Endothelial cell of umbilical vein (primary cell): ENCODE results near the gene HOXB5. TPM values are rescaled to one million over a fixed set of nuclear protein-coding genes. Genes with fewer than 3 reads are reported as not detected.

ENCODE experiments used
- BruUV-seq: library from RNA; stranded (reverse); fragments of 400-500 nt; replicated peaks from 2 replicates; lab custom pipeline; 2021; lab: Mats Ljungman, UMichigan
- CTCF ChIA-PET: fragments of 300-600, 350-600 bp; sonication (Branson Sonifier 250); formaldehyde crosslinking; loops from one replicate; lab custom pipeline; 2021; ENCODE audit warnings: antibody characterized with exemption, inconsistent platforms; lab: Charles Lee
- POLR2A ChIA-PET: fragments of 300-600, 350-600 bp; sonication (Branson Sonifier 250); formaldehyde crosslinking; loops from one replicate; lab custom pipeline; 2021; ENCODE audit warnings: antibody characterized with exemption, inconsistent platforms; lab: Charles Lee
- DNase-seq: peaks from one replicate; pipeline ENCODE4 v3.0.0-alpha.2; 2011; ENCODE audit warnings: low read depth, low spot score
- FAIRE-seq: peaks from 2 replicates; lab custom pipeline; 2011; peaks lifted over from hg19 to GRCh38; lab: Jason Lieb, UNC
- H2AFZ ChIP-seq: 2 replicates; pipeline ENCODE4 v1.6.0; 2012; ENCODE audit warnings: low read depth, low read length, control low read depth, inconsistent platforms
- H3K27ac ChIP-seq: 2 replicates; pipeline ENCODE4 v1.5.1; 2011; ENCODE audit warnings: low read depth, mild to moderate bottlenecking, control low read depth, low read length, moderate library complexity; ENCODE audit not compliant: insufficient read depth
- H3K27me3 ChIP-seq, 2 experiments: 2 replicates each; pipeline versions ENCODE4 v1.6.0 to v1.6.1; 2011; ENCODE audit warnings: low read length in 2 of 2, mixed read lengths in 1 of 2; ENCODE audit not compliant: control insufficient read depth in 2 of 2, insufficient read depth in 2 of 2
- H3K36me3 ChIP-seq, 2 experiments: 2 replicates in 1 of 2; 3 replicates in 1 of 2; pipeline ENCODE4 v1.5.1; 2011; ENCODE audit warnings: low read length in 2 of 2, mild to moderate bottlenecking in 1 of 2, moderate library complexity in 1 of 2; ENCODE audit not compliant: control insufficient read depth in 2 of 2, insufficient read depth in 2 of 2; ENCODE audit errors: extremely low read depth in 1 of 2
- H3K4me1 ChIP-seq: 3 replicates; pipeline ENCODE4 v1.5.1; 2011; ENCODE audit warnings: mild to moderate bottlenecking, low read length; ENCODE audit not compliant: control insufficient read depth, insufficient read depth; ENCODE audit errors: extremely low read depth
- H3K4me2 ChIP-seq: 2 replicates; pipeline ENCODE4 v1.6.1; 2011; ENCODE audit warnings: low read length, control low read depth, mixed read lengths; ENCODE audit not compliant: insufficient read depth
- H3K4me3 ChIP-seq, 3 experiments: fragments of 200-600 bp in 1 of 3; sonication (generic), shearing (Covaris generic) in 1 of 3; replicated peaks in 1 of 3; 2 replicates each; pipeline ENCODE4 v1.5.1; 2011 to 2016; ENCODE audit warnings: control low read depth in 3 of 3, low read length in 3 of 3, mild to moderate bottlenecking in 2 of 3, inconsistent platforms in 1 of 3, low read depth in 1 of 3, moderate library complexity in 1 of 3; ENCODE audit not compliant: insufficient read depth in 1 of 3
- H3K79me2 ChIP-seq: 2 replicates; pipeline ENCODE4 v1.6.0; 2012; ENCODE audit warnings: low read length, inconsistent platforms; ENCODE audit not compliant: control insufficient read depth, insufficient read depth
- H3K9ac ChIP-seq: replicated peaks from 2 replicates; pipeline ENCODE3; 2011; ENCODE audit warnings: low read length, control low read depth; ENCODE audit not compliant: insufficient read depth; ENCODE audit errors: extremely low read depth
- H3K9me1 ChIP-seq: replicated peaks from 3 replicates; pipeline ENCODE4 v1.6.0; 2011; ENCODE audit warnings: mild to moderate bottlenecking, low read length; ENCODE audit not compliant: control insufficient read depth, insufficient read depth; ENCODE audit errors: extremely low read depth
- H3K9me3 ChIP-seq: replicated peaks from 2 replicates; pipeline ENCODE4 v1.5.1; 2012; ENCODE audit warnings: low read length, inconsistent platforms; ENCODE audit not compliant: control insufficient read depth, insufficient read depth
- H4K20me1 ChIP-seq: replicated peaks from 2 replicates; pipeline ENCODE3; 2011; ENCODE audit warnings: mild to moderate bottlenecking, low read length; ENCODE audit not compliant: control insufficient read depth, insufficient read depth; ENCODE audit errors: extremely low read depth
- CTCF ChIP-seq, 2 donors: IDR thresholded peaks; 1 replicate in 1 of 2; 2 replicates in 1 of 2; pipeline ENCODE4 v1.5.1; 2011; ENCODE audit warnings: low read length in 2 of 2, mild to moderate bottlenecking in 2 of 2, moderate library complexity in 2 of 2, control low read depth in 1 of 2, inconsistent platforms in 1 of 2, low read depth in 1 of 2; ENCODE audit not compliant: insufficient read depth in 1 of 2; ENCODE audit errors: extremely low read depth in 1 of 2
- EZH2 ChIP-seq: IDR thresholded peaks from 2 replicates; pipeline ENCODE4 v1.6.1; 2012; ENCODE audit warnings: borderline replicate concordance, low read depth, mild to moderate bottlenecking, moderate library complexity, low read length, inconsistent platforms; ENCODE audit not compliant: severe bottlenecking
- FOS ChIP-seq: IDR thresholded peaks from 2 replicates; pipeline ENCODE4 v1.6.1; 2011; ENCODE audit warnings: mild to moderate bottlenecking, low read length, moderate library complexity, borderline replicate concordance; ENCODE audit not compliant: insufficient read depth
- GATA2 ChIP-seq: IDR thresholded peaks from 2 replicates; pipeline ENCODE4 v1.7.0; 2011; ENCODE audit warnings: low read depth, mild to moderate bottlenecking, moderate library complexity, mixed read lengths, low read length; ENCODE audit not compliant: insufficient read length, insufficient read depth
- JUN ChIP-seq: IDR thresholded peaks from 2 replicates; pipeline ENCODE4 v1.6.1; 2011; ENCODE audit warnings: borderline replicate concordance, low read depth; ENCODE audit not compliant: insufficient read length, insufficient read depth
- MYC ChIP-seq: IDR thresholded peaks from one replicate; pipeline ENCODE4 v1.6.1; 2011; ENCODE audit warnings: mild to moderate bottlenecking, low read depth, low read length
- POLR2A ChIP-seq: IDR thresholded peaks from 2 replicates; pipeline ENCODE4 v1.6.1; 2012; ENCODE audit warnings: low read depth, mild to moderate bottlenecking, control low read depth, low read length
- POLR2AphosphoS5 ChIP-seq: IDR thresholded peaks from 2 replicates; pipeline ENCODE4 v1.6.1; 2012; ENCODE audit warnings: low read depth, mild to moderate bottlenecking, control low read depth, low read length, moderate library complexity; ENCODE audit not compliant: insufficient read depth
- dilution Hi-C: fragments of 300-500 bp; cut with MboI; formaldehyde crosslinking; loops from one replicate; pipeline ENCODE4 v1.15.0; 2019; ENCODE audit warnings: low sequenced_read_pairs; ENCODE audit not compliant: extremely low pct_ligation_motif_present
- intact Hi-C: fragments of 100-400 bp; cut with micrococcal nuclease; formaldehyde crosslinking; loops from one replicate; pipeline ENCODE4 v1.10.0; 2022
- polyA plus RNA-seq, 4 experiments: library from polyadenylated mRNA; depleted of rRNA in 3 of 4; stranded (reverse) in 3 of 4; unstranded in 1 of 4; fragments of >200 nt; gene quantifications; 2 replicates each; pipeline versions ENCODE4 v1.2.1 to v1.2.3, GENCODE V29; 2011 to 2012; ENCODE audit warnings: missing spikeins in 1 of 4
- total RNA-seq: library from RNA; stranded (reverse); gene quantifications from 2 replicates; pipeline ENCODE4 v1.2.3, GENCODE V29; 2021
- TF ChIP-seq, protein P1 (sequence below): IDR thresholded peaks from 2 replicates; pipeline ENCODE4 v1.6.1; 2011; ENCODE audit not compliant: insufficient read depth, insufficient read length

The HOXB5 gene
- total and polyA plus RNA-seq, 2 donors (not counting 3 experiments of a cell fraction or from before 2014, with no cell fraction given), result 2.0 to 8.5 TPM

DNA sequence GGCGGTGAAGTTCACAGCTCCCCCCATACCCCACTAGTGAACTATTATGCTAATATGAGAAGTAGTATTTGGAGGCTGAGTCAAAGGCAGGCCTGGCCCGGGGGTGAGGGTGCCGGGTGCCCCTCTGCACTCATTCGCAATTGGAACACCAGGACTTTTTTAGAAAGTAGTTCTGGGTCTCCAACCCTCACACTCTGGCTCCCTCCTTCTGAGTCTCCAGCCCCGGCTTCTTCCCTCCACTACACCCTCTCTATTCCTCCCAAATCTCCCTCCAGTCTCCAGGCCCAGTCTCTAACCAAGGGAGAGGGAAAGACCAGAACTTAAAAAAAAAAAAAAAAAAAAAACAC is 37.4 kb downstream of the HOXB5 start:
- H2AFZ ChIP-seq, result no peak overlapping the region
- no TSS peak for BruUV-seq
- intact Hi-C loops, result loop anchor here (2.0 kb wide), 1 partner anchor 15 kb away; no protein-coding TSS in a partner anchor
- DNase-seq, result no peak
- H3K9me1 ChIP-seq, result no peaks in the 10 kb centered on the region
- TF ChIP-seq EZH2 (no peak), POLR2AphosphoS5 (no peak), POLR2A (no peak), MYC (no peak), FOS (no peak), GATA2 (no peak), JUN (no peak), CTCF (IDR thresholded peaks at IDR 0.05; ENCODE audit: extremely low read depth in 1 of 2, insufficient read depth in 1 of 2, low read depth in 1 of 2, low read length in 2 of 2) (no peak)
- TF ChIP-seq, protein P1, sequence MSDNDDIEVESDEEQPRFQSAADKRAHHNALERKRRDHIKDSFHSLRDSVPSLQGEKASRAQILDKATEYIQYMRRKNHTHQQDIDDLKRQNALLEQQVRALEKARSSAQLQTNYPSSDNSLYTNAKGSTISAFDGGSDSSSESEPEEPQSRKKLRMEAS, result no peak
- CTCF ChIA-PET, result interaction anchor here (1.0 to 3.7 kb wide), 12 partner anchors 9 to 220 kb away, joined by 3 to 23 read pairs (median 5); partner anchors contain the start of gene HOXB5
- POLR2A ChIA-PET, result interaction anchor here (0.7 to 2.8 kb wide), 5 partner anchors 9 to 188 kb away, joined by 3 to 10 read pairs (median 4); no protein-coding TSS in a partner anchor
- H3K79me2 ChIP-seq, result peaks cover 55% of the 10 kb centered on the region
- peaks cover 3 to 7% of the 10 kb centered on the region in 2 experiments for H3K36me3 ChIP-seq
- peaks cover 28% of the 10 kb centered on the region for H3K4me1 ChIP-seq
- H3K27ac ChIP-seq, result no peak overlapping the region
- FAIRE-seq, result no peak
- peak overlapping the region; percentile 32 for H3K9ac ChIP-seq
- H3K4me2 ChIP-seq, result peak overlapping the region; percentile 74
- no peaks in the 10 kb centered on the region for H3K9me3 ChIP-seq
- no peaks in the 10 kb centered on the region for H4K20me1 ChIP-seq
- H3K4me3 ChIP-seq, result peak overlapping the region in 1 of 3 experiments; percentile 31
- dilution Hi-C loops, result no loop called here
- H3K27me3 ChIP-seq, result no peaks in the 10 kb centered on the region
